Pancreas (tissue), 10 donors: ENCODE data around the gene PRKCE. TPM values are rescaled to one million over a fixed set of nuclear protein-coding genes. Genes with fewer than 3 reads are reported as not detected.

Source experiments
- ATAC-seq, 4 donors: fragments of 200-7000 bp; cut with Tn5 transposase; one replicate each; pipeline versions ENCODE4 v1.8.0 to v1.9.1; 2020; ENCODE audit warnings: mild to moderate bottlenecking in 4 of 4, moderate library complexity in 4 of 4
- DNase-seq, 6 donors: peaks; one replicate each; pipeline ENCODE4 v3.0.0-alpha.2; 2020
- FAIRE-seq: peaks from 2 replicates; lab custom pipeline; 2012; peaks lifted over from hg19 to GRCh38; lab: Jason Lieb, UNC
- H3K27ac ChIP-seq, 4 donors: fragments of 200-600 bp; sonication (generic); 1 replicate in 3 of 4; 2 replicates in 1 of 4; pipeline versions ENCODE4 v1.5.0 to v1.8.0; 2020
- H3K27me3 ChIP-seq, 4 donors: fragments of 200-600 bp; one replicate each; pipeline ENCODE4 v1.8.0; 2021
- H3K36me3 ChIP-seq, 3 donors: fragments of 200-600 bp; sonication (generic) in 1 of 3; one replicate each; pipeline versions ENCODE4 v1.5.0 to v1.8.0; 2020 to 2021
- H3K4me1 ChIP-seq, 3 donors: fragments of 200-600 bp; one replicate each; pipeline ENCODE4 v1.8.0; 2021
- H3K4me3 ChIP-seq, 4 donors: fragments of 200-600 bp; sonication (generic) in 2 of 4; one replicate each; pipeline versions ENCODE4 v1.5.0 to v1.8.0; 2020 to 2021
- H3K9me3 ChIP-seq, 4 donors: fragments of 200-600 bp; one replicate each; pipeline ENCODE4 v1.8.0; 2021
- WGBS, 2 donors: extraction: QIAGEN DNeasy Blood & Tissue Kit; methylation state at CpG; one replicate each; pipeline ENCODE4 v1.1.7; 2013; 5-methylcytosine and 5-hydroxymethylcytosine counted together
- intact Hi-C, 3 donors: fragments of 100-400 bp; cut with DNase I; formaldehyde crosslinking; loops; one replicate each; pipeline versions ENCODE4 v1.11.1 to v1.14.2; 2022
- polyA plus RNA-seq, 2 donors: library from polyadenylated mRNA; stranded (reverse); fragments of 200-250 nt; gene quantifications; one replicate each; pipeline ENCODE4 v1.2.3, GENCODE V29; 2013
- total RNA-seq, 6 donors: library from RNA; stranded (reverse); fragmentation: NEBNext Ultra II Directional in 4 of 6; extraction: Animal tissue kit (Norgen Biotek cat#: 25700) in 4 of 6; gene quantifications; one replicate each; pipeline versions ENCODE4 v1.2.1 to v1.2.4, GENCODE V29; 2021 to 2023
- TF ChIP-seq, protein P1 (sequence below), 4 donors: fragments of 200-600 bp; sonication (generic) in 3 of 4; IDR thresholded peaks; one replicate each; pipeline versions ENCODE4 v1.5.0 to v1.8.0; 2021; ENCODE audit warnings: antibody characterized with exemption in 4 of 4
- donor health status: healthy with polysubstance abuse.
- donor health status: DM: no; HTN: no; CAD: no; lungs with moderate emphysema.
- donor health status: DM: no; HTN: no; CAD: no.
- donor health status: control.
- donor health status: control.
- donor health status: Bipolar disorder and iron deficiency.
- donor health status: DM: yes; HTN: yes; CAD: no.
- donor health status: DM: no; HTN: no; CAD: no.
- donor health status: DM: no; HTN: no; CAD: no.
- donor health status: DM: yes; HTN: yes; CAD: no.

PRKCE gene
- total and polyA plus RNA-seq, 8 donors: 4.0 to 19.4 (median 10.0) TPM

DNA sequence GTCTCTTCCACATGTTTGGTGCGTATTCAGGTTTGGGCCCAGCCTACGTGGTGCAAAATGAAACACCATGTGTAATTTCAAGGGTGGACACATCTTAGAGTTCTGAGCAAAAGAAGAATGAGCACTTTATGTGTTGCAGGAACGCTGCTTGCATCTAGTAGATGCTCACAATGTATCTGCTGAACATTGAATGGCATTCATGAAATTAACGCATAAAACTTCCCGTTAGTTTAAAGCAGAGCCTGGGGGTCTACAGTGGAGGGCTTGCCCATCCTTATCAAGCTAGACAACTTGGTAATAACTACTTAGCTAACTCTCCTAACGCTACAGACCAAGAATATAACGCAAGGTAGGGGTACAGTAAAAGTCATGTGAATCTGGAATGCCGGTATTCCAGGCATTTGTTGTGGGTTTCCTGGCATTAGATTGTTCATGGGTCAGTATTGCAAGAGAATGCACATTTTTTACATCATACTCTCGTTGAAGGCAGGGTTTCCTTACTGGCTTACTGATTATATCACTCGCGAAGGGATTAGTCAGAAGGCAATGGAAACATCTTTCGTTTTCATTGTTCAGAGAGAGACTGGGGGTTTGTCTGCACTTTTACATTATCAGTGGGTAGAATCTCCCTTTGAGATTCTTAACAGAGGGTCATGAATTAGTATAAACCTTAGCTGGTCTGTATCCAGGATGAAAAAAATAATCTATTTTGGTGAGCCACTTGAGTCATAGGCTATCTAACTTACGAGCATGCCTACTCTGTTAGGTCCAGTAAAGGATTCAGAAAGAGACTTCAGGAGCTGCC is 416.2 kb downstream of the PRKCE start:
- H3K27ac ChIP-seq: no peak overlapping the region

DNA sequence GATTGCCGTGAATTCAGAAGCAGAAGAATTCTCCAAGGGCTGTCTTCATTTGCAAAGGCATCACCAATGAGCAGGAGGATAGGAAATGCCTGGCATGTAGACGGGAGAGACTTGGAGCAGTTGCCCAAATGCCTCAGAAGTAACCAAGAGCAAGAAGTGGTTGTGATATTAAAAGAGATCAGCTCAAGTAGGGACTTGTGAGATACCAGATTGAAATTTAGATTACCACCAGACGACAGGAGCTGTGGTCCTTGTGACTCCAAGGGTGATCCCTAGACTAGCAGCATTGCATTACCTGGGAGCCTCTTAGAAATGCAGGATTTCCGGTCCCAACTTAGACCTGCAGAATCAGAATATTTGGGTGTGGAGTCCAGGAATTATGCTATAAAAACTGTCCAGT is 417.2 kb downstream of the PRKCE start:
- TF ChIP-seq, protein P1, sequence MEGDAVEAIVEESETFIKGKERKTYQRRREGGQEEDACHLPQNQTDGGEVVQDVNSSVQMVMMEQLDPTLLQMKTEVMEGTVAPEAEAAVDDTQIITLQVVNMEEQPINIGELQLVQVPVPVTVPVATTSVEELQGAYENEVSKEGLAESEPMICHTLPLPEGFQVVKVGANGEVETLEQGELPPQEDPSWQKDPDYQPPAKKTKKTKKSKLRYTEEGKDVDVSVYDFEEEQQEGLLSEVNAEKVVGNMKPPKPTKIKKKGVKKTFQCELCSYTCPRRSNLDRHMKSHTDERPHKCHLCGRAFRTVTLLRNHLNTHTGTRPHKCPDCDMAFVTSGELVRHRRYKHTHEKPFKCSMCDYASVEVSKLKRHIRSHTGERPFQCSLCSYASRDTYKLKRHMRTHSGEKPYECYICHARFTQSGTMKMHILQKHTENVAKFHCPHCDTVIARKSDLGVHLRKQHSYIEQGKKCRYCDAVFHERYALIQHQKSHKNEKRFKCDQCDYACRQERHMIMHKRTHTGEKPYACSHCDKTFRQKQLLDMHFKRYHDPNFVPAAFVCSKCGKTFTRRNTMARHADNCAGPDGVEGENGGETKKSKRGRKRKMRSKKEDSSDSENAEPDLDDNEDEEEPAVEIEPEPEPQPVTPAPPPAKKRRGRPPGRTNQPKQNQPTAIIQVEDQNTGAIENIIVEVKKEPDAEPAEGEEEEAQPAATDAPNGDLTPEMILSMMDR (IDR thresholded peaks at IDR 0.05): no peak
- FAIRE-seq (no peak), DNase-seq (no peak), ATAC-seq (no peak)
- intact Hi-C loops: loop anchor here in 1 of 3 donors (10.0 kb wide), 2 partner anchors 226 to 296 kb away; partner anchors contain the start of gene EPAS1
- H3K4me3 ChIP-seq: no peak overlapping the region
- no peaks in the 10 kb centered on the region for H3K36me3 ChIP-seq
- H3K27ac ChIP-seq: no peak overlapping the region
- no peaks in the 10 kb centered on the region for H3K9me3 ChIP-seq
- 89 to 91% methylated on average over 4 of the region's 4 CpGs for WGBS, 2 donors
- no peaks in the 10 kb centered on the region for H3K27me3 ChIP-seq
- no peaks in the 10 kb centered on the region for H3K4me1 ChIP-seq

More for the DNA sequence above, 416.2 kb downstream of the PRKCE start:
- TF ChIP-seq, protein P1 (IDR thresholded peaks at IDR 0.05): no peak
- no peaks in the 10 kb centered on the region for H3K9me3 ChIP-seq
- no peaks in the 10 kb centered on the region for H3K27me3 ChIP-seq
- intact Hi-C loops: loop anchor here in 1 of 3 donors (10.0 kb wide), 2 partner anchors 227 to 297 kb away; partner anchors contain the start of gene EPAS1
- no peak for DNase-seq
- H3K4me3 ChIP-seq: no peak overlapping the region
- 89 to 93% methylated on average over 13 of the region's 13 CpGs for WGBS, 2 donors
- no peak for FAIRE-seq
- H3K4me1 ChIP-seq: peaks cover 0 to 3% (median 0%) of the 10 kb centered on the region in 3 donors
- no peak for ATAC-seq
- no peaks in the 10 kb centered on the region for H3K36me3 ChIP-seq

DNA sequence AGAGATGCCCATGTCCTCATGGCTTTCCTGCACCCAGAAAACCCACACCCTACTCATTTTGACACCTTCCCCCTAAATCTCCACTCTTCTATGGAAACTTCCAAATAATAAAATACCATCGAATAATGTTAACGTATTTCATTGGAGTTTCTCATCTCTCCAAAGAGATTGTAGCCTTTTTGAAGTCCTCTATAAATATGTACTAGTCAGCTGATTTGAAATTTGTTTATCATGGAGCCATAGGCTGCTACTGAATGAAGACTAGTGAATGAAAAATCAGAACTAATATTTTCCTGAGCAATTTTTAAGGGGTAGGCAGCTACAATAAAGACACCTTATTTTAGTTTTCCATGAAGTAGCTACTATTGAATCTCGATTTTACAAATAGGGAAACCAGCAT is 419.6 kb downstream of the PRKCE start:
- intact Hi-C loops: no loop called here
- H3K27ac ChIP-seq: no peak overlapping the region
- 56 to 77% methylated on average over 3 of the region's 3 CpGs for WGBS, 2 donors
- no peaks in the 10 kb centered on the region for H3K4me1 ChIP-seq
- no peaks in the 10 kb centered on the region for H3K36me3 ChIP-seq
- no peak for DNase-seq
- no peaks in the 10 kb centered on the region for H3K27me3 ChIP-seq
- no peak overlapping the region for H3K4me3 ChIP-seq
- no peaks in the 10 kb centered on the region for H3K9me3 ChIP-seq
- no peak for ATAC-seq
- TF ChIP-seq, protein P1 (IDR thresholded peaks at IDR 0.05): no peak
- no peak for FAIRE-seq

DNA sequence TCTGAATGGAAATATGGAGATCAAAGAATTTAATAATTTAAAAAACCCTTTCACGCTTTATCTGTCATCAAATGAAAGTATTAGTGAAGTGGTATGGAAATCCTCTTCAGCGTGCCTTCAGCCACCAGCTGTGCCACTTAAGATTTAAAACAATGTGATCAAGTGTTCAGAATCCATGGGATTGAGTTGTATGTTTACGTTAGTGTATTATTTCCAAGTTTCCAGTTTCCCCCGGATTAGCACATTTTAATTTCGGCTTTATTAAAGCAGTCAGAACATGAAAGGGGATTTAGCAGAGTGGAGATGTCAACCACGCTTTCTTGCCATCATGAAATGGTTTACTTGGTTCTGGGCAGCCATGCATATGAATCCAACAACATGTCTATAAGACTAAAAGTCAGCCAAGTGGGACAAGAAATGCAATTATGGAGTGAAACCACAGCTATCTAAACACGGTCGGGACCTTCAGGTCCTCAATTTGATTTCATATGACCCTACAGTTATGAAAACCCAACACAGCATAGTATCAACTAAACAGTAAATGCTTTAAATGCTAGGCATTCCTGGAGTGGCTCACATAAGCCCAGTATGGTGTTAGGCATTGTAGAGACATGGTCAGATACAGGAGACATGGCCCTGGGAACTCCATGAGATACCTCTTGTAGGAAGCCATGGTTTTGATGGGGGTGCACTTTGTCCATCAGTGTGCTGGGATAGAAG is 420.8 kb downstream of the PRKCE start:
- intact Hi-C loops: no loop called here
- Histone ChIP-seq H3K36me3 (no peaks in the 10 kb centered on the region), H3K4me1 (no peaks in the 10 kb centered on the region), H3K27me3 (no peaks in the 10 kb centered on the region), H3K27ac (no peak overlapping the region), H3K9me3 (no peaks in the 10 kb centered on the region), H3K4me3 (no peak overlapping the region)
- FAIRE-seq: no peak
- no peak for DNase-seq
- WGBS, 2 donors: 94% methylated on average over 8 of the region's 8 CpGs
- TF ChIP-seq, protein P1 (IDR thresholded peaks at IDR 0.05): no peak
- ATAC-seq: no peak
